ENCODE measurements around the gene TRIP13. TPM values are rescaled to one million over a fixed set of nuclear protein-coding genes. Genes with fewer than 3 reads are reported as not detected.
A peak's percentile ranks its signal among the peaks of the same experiment; 100 is the strongest.
"Not testable (repeated sequence)": the region's sequence is repeated elsewhere in the genome, so short reads cannot be mapped to it uniquely, and the experiment has no call there.

Gene TRIP13
- total RNA-seq, 6 experiments from 2014 or later: 0.15 to 3.2 (median 0.70) TPM

- 75% methylated on average over 16 of the region's 19 CpGs for WGBS (ENCODE audit: insufficient coverage, low coverage, low lambda C conversion rate, missing lambda C conversion rate)
- intact Hi-C loops (cut with DNase I): loop anchor here (5.0 to 10.0 kb wide), 2 partner anchors 208 to 231 kb away; no protein-coding TSS in a partner anchor
Observed at GRCh38 chr5:936149-937144, 43.8 kb downstream of the TRIP13 start.

GRCh38 chr5:937151-937924 is 44.7 kb downstream of the TRIP13 start:
- ATAC-seq: peak in 1 of 4 donors; percentile 41
- H3K4me1 ChIP-seq: no peaks in the 10 kb centered on the region
- H3K36me3 ChIP-seq: no peaks in the 10 kb centered on the region
- intact Hi-C loops (cut with DNase I): loop anchor here (5.0 to 10.0 kb wide), 2 partner anchors 207 to 230 kb away; no protein-coding TSS in a partner anchor
- WGBS (ENCODE audit: insufficient coverage, low coverage, low lambda C conversion rate, missing lambda C conversion rate): 63% methylated on average over 4 of the region's 14 CpGs
- no peaks in the 10 kb centered on the region for H3K27me3 ChIP-seq
- no peak overlapping the region for H3K27ac ChIP-seq
- no peaks in the 10 kb centered on the region for H3K9me3 ChIP-seq
- DNase-seq: peak in 2 of 3 donors; percentile 26 to 32
- H3K4me3 ChIP-seq: no peak overlapping the region
- TF ChIP-seq POLR2A (IDR thresholded peaks at IDR 0.05) (no peak), CTCF (IDR thresholded peaks at IDR 0.05) (no peak)

More at GRCh38 chr5:936149-937144, 43.8 kb downstream of the TRIP13 start:
- TF ChIP-seq POLR2A (IDR thresholded peaks at IDR 0.05) (no peak), CTCF (IDR thresholded peaks at IDR 0.05) (no peak)
- H3K27ac ChIP-seq: no peak overlapping the region
- H3K27me3 ChIP-seq: no peaks in the 10 kb centered on the region
- H3K9me3 ChIP-seq: no peaks in the 10 kb centered on the region
- no peaks in the 10 kb centered on the region for H3K4me1 ChIP-seq
- ATAC-seq (no peak), DNase-seq (peak in 2 of 3 donors; percentile 24 to 36)
- no peaks in the 10 kb centered on the region for H3K36me3 ChIP-seq
- H3K4me3 ChIP-seq: no peak overlapping the region

- intact Hi-C loops (cut with DNase I): loop anchor here (5.0 to 10.0 kb wide), 2 partner anchors 205 to 228 kb away; no protein-coding TSS in a partner anchor
- ATAC-seq (no peak), DNase-seq (peak in 1 of 3 donors; percentile 8)
- H3K36me3 ChIP-seq: no peaks in the 10 kb centered on the region
- no peak overlapping the region for H3K27ac ChIP-seq
- no peaks in the 10 kb centered on the region for H3K4me1 ChIP-seq
- no peaks in the 10 kb centered on the region for H3K27me3 ChIP-seq
- TF ChIP-seq CTCF (IDR thresholded peaks at IDR 0.05): no peak
- no peak for TF ChIP-seq POLR2A (IDR thresholded peaks at IDR 0.05)
- no peaks in the 10 kb centered on the region for H3K9me3 ChIP-seq
- WGBS (ENCODE audit: insufficient coverage, low coverage, low lambda C conversion rate, missing lambda C conversion rate): 77% methylated on average over 6 of the region's 7 CpGs
- no peak overlapping the region for H3K4me3 ChIP-seq
Observed at GRCh38 chr5:939368-939767, 46.7 kb downstream of the TRIP13 start.

- WGBS (ENCODE audit: insufficient coverage, low coverage, low lambda C conversion rate, missing lambda C conversion rate): 46% methylated on average over 2 of the region's 2 CpGs
- DNase-seq; H3K9me3 ChIP-seq; H3K36me3 ChIP-seq; H3K27ac ChIP-seq; H3K4me1 ChIP-seq; H3K27me3 ChIP-seq; ATAC-seq; H3K4me3 ChIP-seq; intact Hi-C loops (cut with DNase I): not testable (repeated sequence)
Observed at GRCh38 chr5:940741-941140, 48.1 kb downstream of the TRIP13 start.

Data from right lobe of liver (tissue), 6 donors.